ENCODE measurements around the gene KCTD21.

GRCh38 chr11:78170874-78171549 lies 17.4 kb downstream of the KCTD21 start:
- TF ChIP-seq CTCF (IDR thresholded peaks at IDR 0.05) (no peak), POLR2A (IDR thresholded peaks at IDR 0.05) (no peak), EP300 (IDR thresholded peaks at IDR 0.05) (no peak)

All from tibial nerve (tissue), 4 donors.